Effector memory CD4-positive, alpha-beta T cell (primary cell): ENCODE results near the gene EFCC1.

Experiments used
- DNase-seq, 3 donors: peaks; one replicate each; pipeline ENCODE4 v3.0.0-alpha.2; 2020
- H3K27ac ChIP-seq: 2 replicates; pipeline ENCODE4 v1.7.0; 2013; ENCODE audit warnings: mild to moderate bottlenecking, low read length, moderate library complexity; ENCODE audit not compliant: insufficient read depth, poor library complexity, severe bottlenecking
- H3K27me3 ChIP-seq: replicated peaks from 2 replicates; pipeline ENCODE4 v1.7.0; 2013; ENCODE audit warnings: mild to moderate bottlenecking, low read length; ENCODE audit not compliant: insufficient read depth, control insufficient read depth, poor library complexity, severe bottlenecking
- H3K36me3 ChIP-seq: 2 replicates; pipeline ENCODE4 v1.7.0; 2013; ENCODE audit warnings: mild to moderate bottlenecking, low read length, moderate library complexity; ENCODE audit not compliant: control insufficient read depth, insufficient read depth
- H3K4me1 ChIP-seq: 2 replicates; pipeline ENCODE4 v1.7.0; 2013; ENCODE audit warnings: low read length, mild to moderate bottlenecking; ENCODE audit not compliant: control insufficient read depth, insufficient read depth, poor library complexity, severe bottlenecking
- H3K4me3 ChIP-seq: 2 replicates; pipeline ENCODE4 v1.7.0; 2013; ENCODE audit warnings: low read length, low read depth, mild to moderate bottlenecking; ENCODE audit not compliant: insufficient read depth, poor library complexity, severe bottlenecking
- H3K9me3 ChIP-seq: 2 replicates; pipeline ENCODE4 v1.7.0; 2013; ENCODE audit warnings: mild to moderate bottlenecking, low read length, moderate library complexity; ENCODE audit not compliant: control insufficient read depth

Gene EFCC1

DNA sequence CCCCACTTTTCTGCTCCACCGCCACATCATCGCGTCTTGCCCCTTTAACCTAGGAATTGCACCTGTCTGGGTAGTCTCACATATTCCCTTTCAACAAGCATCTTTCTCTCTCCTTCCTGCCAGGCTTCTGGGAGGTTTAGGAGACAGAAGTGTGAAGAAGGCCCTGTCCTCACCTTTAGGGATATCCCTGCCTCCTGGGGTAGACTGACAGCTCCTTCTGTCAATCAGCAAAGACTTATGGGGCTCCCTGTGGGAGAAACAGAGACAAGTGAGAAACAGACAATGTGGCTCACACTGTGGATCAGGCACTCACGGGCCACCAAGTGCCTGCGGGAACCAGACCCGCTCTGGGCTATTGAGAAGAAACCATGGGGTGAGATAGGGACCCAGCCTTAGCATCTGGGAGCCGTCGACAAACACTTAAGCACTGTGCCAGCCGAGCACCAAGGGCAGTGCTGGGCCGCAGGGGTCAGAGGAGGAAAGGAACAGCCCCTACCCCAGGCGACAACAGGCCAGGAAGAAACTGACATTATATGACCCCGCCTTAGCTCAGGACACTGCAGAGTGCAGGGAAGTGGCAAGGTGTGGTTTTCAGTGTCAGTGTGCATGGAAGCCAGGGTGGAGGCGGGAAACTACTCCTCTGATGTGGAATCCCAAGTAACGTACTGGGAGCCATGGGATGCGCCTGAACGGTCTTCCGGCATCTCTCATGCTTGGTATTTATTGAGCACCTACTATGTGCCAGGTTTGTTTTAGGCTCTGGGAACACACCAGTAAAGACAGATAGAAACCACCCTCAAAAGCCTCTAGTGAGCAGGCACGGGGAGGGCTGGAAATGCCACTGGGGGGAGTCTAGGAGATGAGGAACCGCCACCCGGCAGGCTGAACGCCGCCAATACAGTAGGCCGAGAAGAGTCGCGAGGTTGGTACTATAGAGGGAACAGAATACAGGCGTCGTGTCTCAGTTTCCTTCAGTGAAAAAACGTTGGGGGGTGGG lies 1.8 kb downstream of the EFCC1 start:
- H3K36me3 ChIP-seq, result no peaks in the 10 kb centered on the region
- peaks cover 26% of the 10 kb centered on the region for H3K27me3 ChIP-seq
- peaks cover 30% of the 10 kb centered on the region for H3K4me1 ChIP-seq
- H3K9me3 ChIP-seq, result no peaks in the 10 kb centered on the region
- no peak overlapping the region for H3K27ac ChIP-seq
- DNase-seq, result no peak
- peak overlapping the region; percentile 43 for H3K4me3 ChIP-seq

DNA sequence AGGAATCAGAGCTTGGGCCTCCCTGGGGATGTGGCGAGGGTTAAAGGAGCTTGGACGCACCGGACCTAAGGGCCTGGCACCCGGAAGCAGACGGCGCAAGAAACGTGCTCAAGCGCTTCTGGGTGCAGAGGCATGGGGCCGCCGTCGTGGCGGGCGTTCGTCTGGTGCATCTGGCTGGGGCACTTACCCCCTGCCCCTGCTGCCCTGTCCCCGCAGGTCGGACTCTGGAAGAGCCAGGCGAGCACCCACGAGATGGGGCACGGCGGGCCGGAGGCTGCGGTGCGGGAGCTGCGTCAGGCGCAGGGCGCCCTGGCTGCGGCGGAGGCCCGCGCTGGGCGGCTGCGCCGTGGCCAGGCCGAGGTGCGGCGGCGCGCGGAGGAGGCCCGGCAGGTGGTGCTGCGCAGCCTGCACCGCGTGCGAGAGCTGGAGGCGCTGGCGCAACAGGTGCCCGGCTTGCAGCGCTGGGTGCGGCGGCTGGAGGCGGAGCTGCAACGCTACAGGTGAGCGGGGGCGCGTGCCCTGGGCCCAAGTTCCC lies 2.5 kb downstream of the EFCC1 start:
- H3K27me3 ChIP-seq, result peaks cover 26% of the 10 kb centered on the region

DNA sequence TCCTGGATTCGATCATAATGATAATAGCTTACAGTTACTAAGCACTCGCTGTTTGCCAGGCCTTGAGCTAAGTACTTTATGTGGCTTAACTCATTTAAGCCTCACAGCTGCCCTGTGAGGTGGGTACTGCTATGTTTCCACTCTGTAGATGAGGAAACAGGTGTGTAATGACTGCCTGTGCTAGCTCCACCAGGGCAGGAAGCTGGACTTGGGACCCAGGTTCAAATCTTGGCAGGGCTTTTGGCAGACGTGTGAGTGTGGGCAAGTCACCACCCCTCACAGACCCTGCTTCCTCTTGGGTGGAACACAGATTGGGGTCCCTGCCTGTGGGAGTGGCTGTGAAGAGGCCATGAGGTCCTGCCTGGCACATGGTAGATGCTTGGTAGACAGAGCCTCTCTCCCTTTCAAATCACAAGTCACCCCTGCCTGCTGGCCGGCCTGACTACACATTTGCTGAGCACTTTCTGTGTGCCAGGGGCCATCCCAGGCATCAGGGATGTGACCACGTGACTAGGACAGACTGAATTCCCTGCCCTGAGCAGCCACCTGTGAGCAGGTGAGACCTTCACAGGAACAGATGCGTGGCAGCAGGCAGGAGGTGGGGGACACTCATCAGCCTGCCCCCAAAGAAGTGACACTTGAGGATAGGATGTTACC lies 3.7 kb downstream of the EFCC1 start:
- Histone ChIP-seq H3K9me3 (no peaks in the 10 kb centered on the region), H3K27me3 (peaks cover 26% of the 10 kb centered on the region), H3K4me1 (peaks cover 30% of the 10 kb centered on the region), H3K4me3 (no peak overlapping the region), H3K36me3 (no peaks in the 10 kb centered on the region), H3K27ac (no peak overlapping the region)
- no peak for DNase-seq

More for the DNA sequence above, 2.5 kb downstream of the EFCC1 start:
- Histone ChIP-seq H3K27ac (no peak overlapping the region), H3K4me1 (peaks cover 30% of the 10 kb centered on the region), H3K4me3 (no peak overlapping the region), H3K9me3 (no peaks in the 10 kb centered on the region), H3K36me3 (no peaks in the 10 kb centered on the region)
- DNase-seq, result peak; percentile 20 to 54 (median 29)

DNA sequence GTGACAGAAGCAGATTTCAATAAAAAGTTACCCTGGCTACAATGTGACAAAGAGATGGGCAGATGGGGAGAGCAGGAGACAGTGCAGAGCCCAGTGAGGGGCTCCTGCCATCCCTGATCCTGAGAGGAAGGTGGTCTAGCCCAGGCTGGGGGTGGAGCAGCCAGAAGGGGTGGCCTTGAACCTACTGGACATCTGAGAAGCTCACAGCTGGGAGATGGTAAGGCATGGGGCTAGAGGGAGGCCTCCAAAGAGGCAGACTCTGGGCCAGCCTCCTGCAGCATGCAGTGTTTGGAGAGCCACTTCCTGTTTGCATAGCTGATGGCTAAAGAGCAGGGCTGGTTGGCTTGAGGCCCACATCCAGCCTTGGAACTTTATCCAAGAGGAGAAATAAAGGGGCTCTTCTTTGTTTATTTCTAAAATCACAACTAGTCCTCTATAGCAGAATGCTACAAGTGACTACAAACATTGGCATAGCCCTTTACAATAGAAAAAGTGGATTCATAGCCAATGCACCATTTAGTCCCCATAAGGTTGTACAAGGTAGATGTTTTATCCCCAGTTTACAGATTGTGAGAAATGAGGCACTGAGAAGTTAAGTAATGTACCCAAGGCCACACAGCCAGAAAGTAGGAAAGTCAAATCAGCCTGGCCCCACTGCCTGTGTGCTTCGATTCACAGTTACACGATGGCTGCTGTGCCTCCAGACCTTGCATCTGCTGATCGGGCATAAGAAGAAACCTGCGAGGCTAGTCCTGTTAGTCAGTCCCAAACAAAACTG lies 4.6 kb downstream of the EFCC1 start:
- Histone ChIP-seq H3K36me3 (no peaks in the 10 kb centered on the region), H3K27ac (no peak overlapping the region), H3K27me3 (peaks cover 26% of the 10 kb centered on the region), H3K4me3 (no peak overlapping the region), H3K9me3 (no peaks in the 10 kb centered on the region), H3K4me1 (peaks cover 30% of the 10 kb centered on the region)
- no peak for DNase-seq

DNA sequence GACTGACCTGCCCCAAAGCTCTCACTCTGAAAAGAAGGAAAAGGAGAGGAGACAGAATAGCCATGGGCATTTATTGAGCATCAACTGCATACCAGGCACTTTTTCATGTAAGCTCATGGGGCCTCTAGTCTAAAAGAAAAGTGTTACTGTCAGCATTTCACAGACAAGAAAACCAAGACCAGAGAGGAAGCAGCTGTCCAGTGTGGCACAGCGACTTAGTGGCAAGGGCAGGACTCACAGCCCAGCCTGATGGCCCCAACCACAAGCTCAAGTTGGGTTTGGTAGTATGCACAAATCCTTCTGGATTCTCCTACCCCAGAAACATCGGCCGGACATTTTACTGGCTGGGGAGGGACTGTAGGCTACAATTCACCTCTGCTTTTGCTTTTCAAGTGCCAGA lies 5.8 kb downstream of the EFCC1 start:
- H3K27me3 ChIP-seq, result peaks cover 14% of the 10 kb centered on the region
- peaks cover 19% of the 10 kb centered on the region for H3K4me1 ChIP-seq
- no peaks in the 10 kb centered on the region for H3K9me3 ChIP-seq
- H3K4me3 ChIP-seq, result no peak overlapping the region
- H3K27ac ChIP-seq, result no peak overlapping the region
- DNase-seq, result no peak
- no peaks in the 10 kb centered on the region for H3K36me3 ChIP-seq

DNA sequence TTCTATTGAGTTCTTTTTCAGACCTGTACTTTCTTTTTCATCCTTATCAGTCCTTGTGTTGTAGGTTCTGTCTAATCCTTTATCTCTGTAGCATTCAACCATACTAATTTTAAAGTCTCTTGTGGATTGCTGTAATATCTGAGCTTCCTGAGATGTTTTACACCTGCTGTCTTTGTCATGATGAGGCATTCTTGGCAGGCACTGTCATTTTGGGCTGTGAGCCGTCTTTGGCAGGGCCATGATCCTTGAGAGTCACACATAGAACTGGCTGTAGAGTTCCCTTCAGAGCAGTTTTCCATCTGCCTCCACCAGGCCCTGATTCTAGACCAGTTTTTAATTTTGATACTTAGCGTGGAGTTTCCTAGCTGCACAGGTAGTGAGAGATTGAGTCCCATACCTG lies 6.7 kb downstream of the EFCC1 start:
- Histone ChIP-seq H3K9me3 (no peaks in the 10 kb centered on the region), H3K36me3 (no peaks in the 10 kb centered on the region), H3K27ac (no peak overlapping the region), H3K4me1 (peaks cover 11% of the 10 kb centered on the region), H3K4me3 (no peak overlapping the region), H3K27me3 (peaks cover 5% of the 10 kb centered on the region)
- DNase-seq, result no peak

DNA sequence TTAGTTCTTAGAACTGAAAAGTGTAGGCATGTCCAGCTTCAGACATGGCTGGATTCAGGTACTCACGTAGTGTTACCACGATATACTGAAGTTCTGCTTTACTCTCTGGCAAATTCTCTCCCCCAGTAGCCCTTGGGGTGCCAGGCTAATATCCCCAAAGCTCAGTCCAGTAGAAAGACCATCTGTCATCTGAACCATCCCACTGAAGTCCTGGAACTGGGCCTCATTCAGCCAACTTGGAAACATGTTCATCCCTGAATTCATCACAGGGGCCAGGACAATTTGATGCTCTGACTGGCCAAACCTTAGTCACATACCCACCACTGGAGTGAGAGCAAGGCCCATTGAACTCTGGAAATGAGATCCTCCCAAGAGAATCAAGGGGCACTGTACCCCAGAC lies 8.2 kb downstream of the EFCC1 start:
- H3K4me1 ChIP-seq, result peaks cover 10% of the 10 kb centered on the region
- no peak overlapping the region for H3K4me3 ChIP-seq
- H3K27me3 ChIP-seq, result no peaks in the 10 kb centered on the region
- H3K36me3 ChIP-seq, result no peaks in the 10 kb centered on the region
- no peaks in the 10 kb centered on the region for H3K9me3 ChIP-seq
- H3K27ac ChIP-seq, result no peak overlapping the region
- DNase-seq, result no peak

DNA sequence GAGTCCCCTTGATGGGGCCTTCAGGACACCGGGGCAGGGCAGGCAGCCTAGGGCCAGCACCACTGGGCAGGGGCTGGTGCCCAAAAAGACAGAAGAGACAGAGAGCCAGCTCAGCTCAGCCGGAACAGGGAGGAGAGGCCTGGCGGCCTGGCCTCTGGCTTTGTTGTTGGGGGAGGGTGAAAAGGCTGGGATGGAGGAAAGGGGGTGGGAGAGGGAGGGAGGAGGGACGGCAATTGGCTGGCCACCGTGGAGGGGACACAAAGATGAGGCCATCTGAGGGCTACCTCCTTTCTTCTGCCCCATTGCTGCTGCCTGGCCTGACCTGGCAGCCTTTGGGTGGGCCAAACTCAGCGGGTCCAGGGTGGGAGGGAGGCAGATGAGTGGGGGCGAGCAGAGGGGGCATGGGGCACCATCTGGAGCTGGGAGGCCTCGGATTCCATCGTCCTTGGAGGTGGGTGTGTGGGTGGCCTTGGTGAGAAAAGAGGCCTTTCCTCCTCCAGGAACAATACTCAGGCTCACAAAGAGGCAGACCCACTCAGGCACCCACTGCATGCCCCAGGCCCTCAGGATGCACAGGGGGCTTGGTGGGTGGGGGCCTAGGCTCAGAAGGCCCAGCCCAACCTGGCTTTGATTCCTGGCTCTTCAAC lies 9.3 kb downstream of the EFCC1 start:
- Histone ChIP-seq H3K4me1 (peaks cover 16% of the 10 kb centered on the region), H3K27ac (no peak overlapping the region), H3K9me3 (no peaks in the 10 kb centered on the region), H3K27me3 (no peaks in the 10 kb centered on the region), H3K36me3 (no peaks in the 10 kb centered on the region), H3K4me3 (no peak overlapping the region)
- DNase-seq, result no peak

DNA sequence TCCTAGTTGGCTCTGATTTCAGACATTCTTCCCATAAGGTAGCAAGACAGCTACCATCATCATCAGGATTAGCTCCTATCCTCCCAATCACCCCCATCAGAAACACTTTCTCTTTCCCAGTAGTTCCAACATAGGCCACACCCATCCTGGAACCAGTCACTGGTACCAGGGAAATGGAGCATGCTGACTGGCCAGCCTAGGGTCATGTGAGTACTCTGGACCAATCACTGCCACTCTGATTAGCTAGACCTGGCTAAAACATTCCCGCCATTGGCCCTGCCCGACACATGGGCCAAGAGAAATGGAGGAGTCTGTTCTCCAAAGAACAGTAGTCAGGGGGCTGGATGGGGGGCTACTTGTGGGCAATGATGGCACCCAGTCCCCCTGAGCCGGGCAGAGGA lies 12.4 kb downstream of the EFCC1 start:
- Histone ChIP-seq H3K9me3 (no peaks in the 10 kb centered on the region), H3K4me3 (no peak overlapping the region), H3K4me1 (peaks cover 39% of the 10 kb centered on the region), H3K27ac (no peak overlapping the region), H3K36me3 (no peaks in the 10 kb centered on the region), H3K27me3 (no peaks in the 10 kb centered on the region)
- DNase-seq, result no peak
